Tibial nerve (tissue), 4 donors: ENCODE results near the gene SKAP1. TPM values are rescaled to one million over a fixed set of nuclear protein-coding genes. Genes with fewer than 3 reads are reported as not detected.

Experiments
- DNase-seq, 2 donors: peaks; one replicate each; pipeline ENCODE4 v3.0.0-alpha.2; 2019; ENCODE audit warnings: low spot score in 2 of 2
- H3K27ac ChIP-seq, 4 donors: fragments of 200-600 bp; sonication (generic) in 3 of 4; one replicate each; pipeline ENCODE4 v1.5.1; 2017 to 2019; ENCODE audit warnings: mild to moderate bottlenecking in 1 of 4
- H3K27me3 ChIP-seq, 2 donors: fragments of 200-600 bp; sonication (generic) in 1 of 2; one replicate each; pipeline versions ENCODE4 v1.5.1 to v1.6.0; 2017 to 2019
- H3K36me3 ChIP-seq, 3 donors: fragments of 200-600 bp; sonication (generic); one replicate each; pipeline ENCODE4 v1.5.1; 2018 to 2019
- H3K4me1 ChIP-seq, 4 donors: fragments of 200-600 bp; sonication (generic) in 3 of 4; one replicate each; pipeline ENCODE4 v1.5.1; 2017 to 2019
- H3K4me3 ChIP-seq, 4 donors: fragments of 200-600 bp; sonication (generic) in 3 of 4; one replicate each; pipeline ENCODE4 v1.5.1; 2017 to 2019; ENCODE audit warnings: mild to moderate bottlenecking in 1 of 4, moderate library complexity in 1 of 4
- H3K9me3 ChIP-seq, 4 donors: fragments of 200-600 bp; sonication (generic) in 3 of 4; one replicate each; pipeline ENCODE4 v1.5.1; 2017 to 2019
- CTCF ChIP-seq, 5 experiments: fragments of 200-600 bp in 3 of 5; fragments of 450-650 bp in 2 of 5; sonication (generic) in 3 of 5; IDR thresholded peaks; one replicate each; pipeline ENCODE4 v1.5.1; 2016 to 2019; ENCODE audit warnings: antibody characterized with exemption in 5 of 5, mild to moderate bottlenecking in 3 of 5, moderate library complexity in 2 of 5
- EP300 ChIP-seq, 2 donors: sonication (generic); formaldehyde crosslinking; IDR thresholded peaks; one replicate each; pipeline ENCODE4 v1.6.1; 2017; ENCODE audit warnings: antibody characterized with exemption in 2 of 2, mild to moderate bottlenecking in 1 of 2
- POLR2A ChIP-seq, 2 donors: fragments of 450-650 bp; IDR thresholded peaks; one replicate each; pipeline ENCODE4 v1.6.1; 2017; ENCODE audit warnings: antibody characterized with exemption in 2 of 2, mild to moderate bottlenecking in 2 of 2, moderate library complexity in 2 of 2
- WGBS, 2 donors: methylation state at CpG; one replicate each; pipeline ENCODE4 v1.1.5; 2018; 5-methylcytosine and 5-hydroxymethylcytosine counted together
- total RNA-seq, 4 donors: library from RNA; depleted of rRNA; stranded (reverse); fragments of >200 nt; gene quantifications; one replicate each; pipeline ENCODE4 v1.1.0, GENCODE V29; 2016

The SKAP1 gene
- total RNA-seq, 4 donors from 2014 or later: 0.59 to 2.0 (median 1.3) TPM

DNA sequence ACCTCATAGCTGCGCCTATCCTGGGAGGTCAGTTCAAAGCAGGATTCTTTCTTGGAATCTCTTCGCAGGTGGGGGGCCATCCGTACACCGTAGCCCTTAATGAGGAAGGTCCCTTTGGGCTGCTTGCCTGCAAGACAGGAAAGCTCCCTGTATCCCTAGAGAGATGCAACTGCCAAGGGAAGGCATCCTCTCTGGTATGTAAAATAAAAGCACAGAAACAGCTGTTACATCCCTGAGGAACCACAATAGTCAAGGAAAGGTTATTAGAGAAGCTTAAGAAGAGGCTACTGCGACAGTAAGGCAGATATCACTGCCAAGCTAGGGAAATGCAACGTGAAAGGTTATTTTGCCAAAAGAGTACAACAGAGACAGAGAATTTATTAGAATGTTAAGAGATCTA lies 245.3 kb downstream of the SKAP1 start:
- no peak for DNase-seq
- Histone ChIP-seq H3K27ac (no peak overlapping the region), H3K27me3 (peaks cover 0 to 40% of the 10 kb centered on the region in 2 donors), H3K36me3 (no peaks in the 10 kb centered on the region), H3K9me3 (no peaks in the 10 kb centered on the region), H3K4me3 (no peak overlapping the region), H3K4me1 (no peaks in the 10 kb centered on the region)
- 56 to 59% methylated on average over 6 of the region's 6 CpGs for WGBS, 2 donors
- TF ChIP-seq POLR2A (IDR thresholded peaks at IDR 0.05): no peak
- TF ChIP-seq CTCF (IDR thresholded peaks at IDR 0.05): no peak
- TF ChIP-seq EP300 (IDR thresholded peaks at IDR 0.05): no peak

DNA sequence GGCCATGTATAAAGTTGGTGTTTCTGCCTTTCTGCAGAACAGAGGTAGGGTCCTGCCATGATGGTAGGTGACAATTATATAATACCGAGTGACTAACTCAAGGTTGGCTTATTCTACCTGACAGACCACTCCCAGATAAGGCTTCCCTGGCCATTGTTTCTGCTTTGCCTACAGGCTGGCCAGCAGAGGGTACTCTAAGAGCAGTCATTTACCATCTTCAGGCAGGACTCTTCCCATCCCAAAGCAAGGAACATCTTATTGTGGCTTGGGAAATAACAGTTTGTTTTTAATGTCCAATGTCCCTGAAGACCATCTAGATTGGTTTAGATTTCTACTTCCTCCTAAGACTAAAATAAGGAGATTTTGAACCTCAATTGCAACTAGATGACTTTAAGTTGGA lies 248.4 kb downstream of the SKAP1 start:
- no peak for DNase-seq
- Histone ChIP-seq H3K36me3 (no peaks in the 10 kb centered on the region), H3K27me3 (peaks cover 0 to 25% of the 10 kb centered on the region in 2 donors), H3K27ac (no peak overlapping the region), H3K9me3 (no peaks in the 10 kb centered on the region), H3K4me3 (no peak overlapping the region), H3K4me1 (no peaks in the 10 kb centered on the region)
- 0% methylated on average over 1 of the region's 1 CpG for WGBS, 2 donors
- TF ChIP-seq POLR2A (IDR thresholded peaks at IDR 0.05): no peak
- TF ChIP-seq CTCF (IDR thresholded peaks at IDR 0.05): no peak
- TF ChIP-seq EP300 (IDR thresholded peaks at IDR 0.05): no peak

DNA sequence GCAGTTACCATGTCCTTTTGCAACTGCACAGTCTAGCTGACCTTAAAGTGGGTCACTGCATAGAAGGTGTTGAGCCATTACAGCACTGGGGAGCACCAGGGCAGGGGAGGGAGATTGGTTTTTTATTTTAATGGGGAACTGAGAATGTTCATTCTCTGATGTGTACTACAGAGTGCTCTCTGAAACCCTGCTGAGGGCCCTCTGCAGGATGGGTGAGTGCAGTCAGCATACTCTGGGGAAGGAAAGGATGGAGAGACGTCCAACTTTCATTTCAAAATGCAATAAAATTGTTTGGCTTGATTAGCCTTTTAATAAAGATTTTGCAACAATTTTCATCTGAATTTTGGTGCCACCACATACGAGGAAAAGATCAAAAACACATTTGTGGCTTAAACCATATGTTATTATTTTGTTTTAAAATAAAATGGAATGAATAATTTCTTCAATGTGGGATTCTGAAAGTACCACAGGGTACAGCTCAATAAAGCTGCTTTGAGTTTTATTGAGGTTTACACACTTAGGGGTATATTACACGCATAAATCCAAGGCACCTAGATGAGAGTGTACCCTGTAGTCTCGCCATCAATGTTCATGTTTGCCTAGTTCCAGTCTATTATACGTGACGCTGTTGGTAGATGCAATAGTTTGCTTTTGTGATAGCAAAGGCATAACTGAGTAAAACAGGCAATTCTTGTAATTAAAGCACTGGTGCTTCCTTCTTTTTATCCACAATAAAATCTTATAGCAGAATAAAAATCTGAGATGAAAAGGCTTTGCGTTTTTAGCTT lies 249.0 kb downstream of the SKAP1 start:
- no peak overlapping the region for H3K4me3 ChIP-seq
- no peak overlapping the region for H3K27ac ChIP-seq
- H3K27me3 ChIP-seq: peaks cover 0 to 23% of the 10 kb centered on the region in 2 donors
- no peaks in the 10 kb centered on the region for H3K36me3 ChIP-seq
- peaks cover 0 to 2% (median 0%) of the 10 kb centered on the region in 4 donors for H3K4me1 ChIP-seq
- DNase-seq: no peak
- WGBS, 2 donors: 79 to 83% methylated on average over 7 of the region's 7 CpGs
- H3K9me3 ChIP-seq: no peaks in the 10 kb centered on the region
- TF ChIP-seq POLR2A (IDR thresholded peaks at IDR 0.05) (no peak), EP300 (IDR thresholded peaks at IDR 0.05) (no peak), CTCF (IDR thresholded peaks at IDR 0.05) (no peak)

DNA sequence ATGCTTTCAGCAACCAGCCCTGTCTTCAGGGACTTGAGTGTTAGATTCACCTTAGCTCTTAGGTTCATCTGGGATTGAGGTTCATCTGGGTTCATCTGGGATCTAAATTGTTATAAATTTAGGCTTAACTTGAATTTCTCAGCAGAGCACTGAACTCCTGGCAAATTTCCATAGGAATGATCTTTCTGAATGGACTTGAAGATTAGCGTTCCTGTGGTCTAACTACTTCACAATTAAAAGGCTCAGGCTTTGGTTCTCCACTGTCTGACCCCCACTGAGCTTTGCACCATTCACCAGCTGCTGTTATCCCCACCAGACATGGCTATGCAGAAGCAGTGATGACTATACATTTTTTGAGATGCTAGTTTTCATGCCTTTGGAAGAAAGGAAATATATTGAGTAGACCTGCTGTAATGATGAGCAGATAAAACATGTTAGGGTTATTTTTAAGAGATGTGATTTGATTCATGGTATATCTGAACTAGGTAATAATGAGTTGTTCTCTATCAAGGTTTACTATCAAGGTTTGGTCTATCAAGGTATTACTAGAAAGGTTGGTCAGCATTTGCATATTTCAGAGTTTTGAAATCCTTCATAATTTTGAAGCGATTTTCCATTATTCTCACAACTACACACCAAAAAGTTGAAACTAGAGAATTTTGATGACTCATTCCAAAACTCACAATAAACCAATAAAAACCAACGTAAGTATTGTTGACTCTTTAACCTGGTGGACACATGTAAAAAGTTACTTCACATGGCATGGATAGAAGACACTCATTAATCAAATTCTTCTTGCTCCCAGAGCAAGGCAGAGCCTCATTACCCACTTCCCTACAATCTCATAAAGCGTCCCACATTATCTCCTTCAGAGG lies 250.7 kb downstream of the SKAP1 start:
- 69% methylated on average over 4 of the region's 4 CpGs for WGBS, 2 donors

DNA sequence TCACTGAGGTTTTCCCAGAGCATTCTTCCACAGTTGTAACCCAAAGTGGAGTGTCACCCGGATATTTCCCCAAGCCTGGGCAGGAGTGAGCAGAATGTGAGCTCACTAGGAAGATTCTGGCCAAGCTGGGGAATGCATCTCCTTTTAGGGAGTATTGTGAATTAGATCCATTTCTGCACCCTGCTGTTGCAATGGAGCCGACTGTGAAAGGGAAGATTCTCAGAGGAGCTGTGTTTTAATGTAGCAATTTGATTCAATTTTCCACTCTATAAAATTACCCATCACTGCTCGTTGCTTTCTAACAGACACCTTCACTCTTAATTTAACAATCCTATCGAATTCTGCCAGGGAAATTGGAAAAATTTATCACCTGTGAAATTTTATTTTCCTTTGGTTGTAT lies 251.7 kb downstream of the SKAP1 start:
- H3K36me3 ChIP-seq: no peaks in the 10 kb centered on the region
- H3K4me3 ChIP-seq: no peak overlapping the region
- no peak overlapping the region for H3K27ac ChIP-seq
- peaks cover 0 to 6% (median 0%) of the 10 kb centered on the region in 4 donors for H3K4me1 ChIP-seq
- no peak for TF ChIP-seq CTCF (IDR thresholded peaks at IDR 0.05)
- no peak for TF ChIP-seq EP300 (IDR thresholded peaks at IDR 0.05)
- no peak for TF ChIP-seq POLR2A (IDR thresholded peaks at IDR 0.05)
- 71 to 73% methylated on average over 4 of the region's 4 CpGs for WGBS, 2 donors
- DNase-seq: no peak
- no peaks in the 10 kb centered on the region for H3K9me3 ChIP-seq
- peaks cover 0 to 4% of the 10 kb centered on the region in 2 donors for H3K27me3 ChIP-seq

More for the DNA sequence above, 250.7 kb downstream of the SKAP1 start:
- Histone ChIP-seq H3K4me1 (peaks cover 0 to 6% (median 0%) of the 10 kb centered on the region in 4 donors), H3K27ac (no peak overlapping the region), H3K4me3 (no peak overlapping the region), H3K9me3 (no peaks in the 10 kb centered on the region), H3K36me3 (no peaks in the 10 kb centered on the region), H3K27me3 (peaks cover 0 to 6% of the 10 kb centered on the region in 2 donors)
- TF ChIP-seq EP300 (IDR thresholded peaks at IDR 0.05): no peak
- no peak for TF ChIP-seq POLR2A (IDR thresholded peaks at IDR 0.05)
- no peak for DNase-seq
